GM21381 (cell line): Measurements from ENCODE around the gene NLRC4.
"Not testable (repeated sequence)": the region's sequence is repeated elsewhere in the genome, so short reads cannot be mapped to it uniquely, and the experiment has no call there.

Source experiments
- ATAC-seq: cut with Tn5 transposase; IDR thresholded peaks from one replicate; pipeline ENCODE4 v1.9.1; 2021; ENCODE audit warnings: mild to moderate bottlenecking, moderate library complexity; ENCODE audit not compliant: unreplicated experiment

NLRC4 gene

GRCh38 chr2:32264422-32265105 is at the start of gene NLRC4:
NLRC4 (minus strand) TSS chr2:32264886; CDS start chr2:32256775, 8,111 bp downstream.
- peak; percentile 88 for ATAC-seq

- ATAC-seq: no peak
These were observed 45.9 kb upstream of the NLRC4 start for GRCh38 chr2:32310577-32310976.

GRCh38 chr2:32293966-32294562 is 29.4 kb upstream of the NLRC4 start:
- ATAC-seq: not testable (repeated sequence)

- ATAC-seq: not testable (repeated sequence)
These were observed 28.8 kb upstream of the NLRC4 start for GRCh38 chr2:32293493-32293892.

- ATAC-seq: no peak
These were observed 27.1 kb upstream of the NLRC4 start for GRCh38 chr2:32291746-32292145.

GRCh38 chr2:32290000-32290339 is 25.3 kb upstream of the NLRC4 start:
- ATAC-seq: no peak

GRCh38 chr2:32289165-32289999 is 24.7 kb upstream of the NLRC4 start:
- ATAC-seq: no peak

- no peak for ATAC-seq
These were observed 19.6 kb upstream of the NLRC4 start for GRCh38 chr2:32284321-32284720.

- ATAC-seq: no peak
These were observed 13.8 kb upstream of the NLRC4 start for GRCh38 chr2:32278478-32278853.

- ATAC-seq: peak; percentile 98
These were observed 13.2 kb upstream of the NLRC4 start, which contains the start of gene YIPF4 for GRCh38 chr2:32277674-32278477. YIPF4 (plus strand) TSS chr2:32277904; CDS start chr2:32278156, 252 bp downstream.

- no peak for ATAC-seq
These were observed 12.6 kb upstream of the NLRC4 start for GRCh38 chr2:32277363-32277673.

GRCh38 chr2:32275790-32276189 is 11.1 kb upstream of the NLRC4 start:
- ATAC-seq: not testable (repeated sequence)

- ATAC-seq: no peak
These were observed 9.6 kb upstream of the NLRC4 start for GRCh38 chr2:32274289-32274688.

- no peak for ATAC-seq
These were observed 7.6 kb upstream of the NLRC4 start for GRCh38 chr2:32272279-32272678.

GRCh38 chr2:32271063-32271462 is 6.4 kb upstream of the NLRC4 start:
- ATAC-seq: no peak

- no peak for ATAC-seq
These were observed 2.6 kb downstream of the NLRC4 start for GRCh38 chr2:32262105-32262504.

GRCh38 chr2:32260376-32260775 is 4.3 kb downstream of the NLRC4 start:
- no peak for ATAC-seq

GRCh38 chr2:32258242-32258641 is 6.4 kb downstream of the NLRC4 start:
- ATAC-seq: no peak

- ATAC-seq: no peak
These were observed 14.4 kb downstream of the NLRC4 start for GRCh38 chr2:32250290-32250689.

- no peak for ATAC-seq
These were observed 14.9 kb downstream of the NLRC4 start for GRCh38 chr2:32249731-32250236.

- no peak for ATAC-seq
These were observed 16.4 kb downstream of the NLRC4 start for GRCh38 chr2:32248299-32248698.
